PC-9 (cell line): Measurements from ENCODE around the gene UMAD1. TPM values are rescaled to one million over a fixed set of nuclear protein-coding genes. Genes with fewer than 3 reads are reported as not detected.

ENCODE experiments used
- BruUV-seq: library from RNA; stranded (reverse); fragments of 400-500 nt; replicated peaks from 2 replicates; lab custom pipeline; 2021; lab: Mats Ljungman, UMichigan
- CTCF ChIA-PET: fragments of 300-600 bp; sonication (Branson Sonifier 250); formaldehyde crosslinking; loops from one replicate; lab custom pipeline; 2022; ENCODE audit warnings: antibody characterized with exemption; lab: Charles Lee
- POLR2A ChIA-PET: fragments of 300-600 bp; sonication (Branson Sonifier 250); formaldehyde crosslinking; loops from one replicate; lab custom pipeline; 2022; ENCODE audit warnings: antibody characterized with exemption; ENCODE audit not compliant: unreplicated experiment; lab: Charles Lee
- DNase-seq, 2 experiments: peaks; one replicate each; pipeline versions ENCODE4 v3.0.0 to v3.0.0-alpha.2; 2015 to 2022; ENCODE audit warnings: mixed read lengths in 1 of 2
- H2AFZ ChIP-seq: fragments of 200-600 bp; sonication (generic); 2 replicates; pipeline ENCODE4 v1.8.1; 2017; ENCODE audit warnings: antibody characterized with exemption
- H3F3A ChIP-seq: fragments of 200-600 bp; sonication (generic); 2 replicates; pipeline ENCODE4 v1.8.1; 2017; ENCODE audit warnings: antibody characterized with exemption, mild to moderate bottlenecking, low read depth; ENCODE audit not compliant: insufficient read depth
- H3K27ac ChIP-seq: fragments of 200-600 bp; sonication (generic); 2 replicates; pipeline ENCODE4 v1.6.1; 2016; ENCODE audit warnings: mixed run types
- H3K27me3 ChIP-seq: fragments of 200-600 bp; sonication (generic); 2 replicates; pipeline ENCODE4 v1.6.1; 2016; ENCODE audit warnings: low read depth, mixed run types; ENCODE audit not compliant: insufficient read depth
- H3K36me3 ChIP-seq: fragments of 200-600 bp; sonication (generic); 2 replicates; pipeline ENCODE4 v1.6.1; 2016; ENCODE audit warnings: low read depth, mixed run types
- H3K4me1 ChIP-seq: fragments of 200-600 bp; sonication (generic); replicated peaks from 2 replicates; pipeline ENCODE4 v1.6.1; 2016; ENCODE audit warnings: mixed run types; ENCODE audit not compliant: insufficient read depth
- H3K4me2 ChIP-seq: fragments of 200-600 bp; sonication (generic); 2 replicates; pipeline ENCODE4 v1.6.1; 2017; ENCODE audit warnings: mixed run types
- H3K4me3 ChIP-seq: fragments of 200-600 bp; sonication (generic); 2 replicates; pipeline ENCODE4 v1.6.1; 2016; ENCODE audit warnings: mixed run types
- H3K79me2 ChIP-seq: fragments of 200-600 bp; sonication (generic); 2 replicates; pipeline ENCODE4 v1.6.1; 2017; ENCODE audit warnings: low read depth, mixed run types
- H3K9me2 ChIP-seq: fragments of 200-600 bp; sonication (generic); 2 replicates; pipeline ENCODE4 v1.8.1; 2017; ENCODE audit warnings: mild to moderate bottlenecking; ENCODE audit not compliant: insufficient read depth
- H3K9me3 ChIP-seq: fragments of 200-600 bp; sonication (generic); 2 replicates; pipeline ENCODE4 v1.8.1; 2016; ENCODE audit warnings: low read depth; ENCODE audit not compliant: insufficient read depth
- H4K20me1 ChIP-seq: fragments of 200-600 bp; sonication (generic); 2 replicates; pipeline ENCODE4 v1.8.1; 2017; ENCODE audit not compliant: insufficient read depth
- CTCF ChIP-seq: fragments of 200-600 bp; sonication (generic); conservative IDR thresholded peaks from 2 replicates; pipeline ENCODE4 v1.6.1; 2017; ENCODE audit warnings: mixed run types, antibody characterized with exemption, mild to moderate bottlenecking, moderate library complexity
- EZH2 ChIP-seq: fragments of 200-600 bp; sonication (generic); IDR thresholded peaks from 2 replicates; pipeline ENCODE4 v1.8.0; 2017; ENCODE audit warnings: antibody characterized with exemption, low read depth
- intact Hi-C: fragments of 100-400 bp; cut with micrococcal nuclease; formaldehyde crosslinking; loops from one replicate; pipeline ENCODE4 v1.10.0; 2022; ENCODE audit not compliant: unreplicated experiment
- total RNA-seq: library from RNA; stranded (reverse); gene quantifications from 2 replicates; pipeline ENCODE4 v1.2.3, GENCODE V29; 2021

UMAD1 gene
- total RNA-seq, 1 experiment from 2014 or later = 20.5 TPM

- H3K36me3 ChIP-seq = 0 out of 2 replicates have a peak, but pooled peaks cover 10% of the 10 kb centered on the region
Measured at GRCh38 chr7:7613210-7613609, 27.3 kb upstream of the UMAD1 start.

DNA sequence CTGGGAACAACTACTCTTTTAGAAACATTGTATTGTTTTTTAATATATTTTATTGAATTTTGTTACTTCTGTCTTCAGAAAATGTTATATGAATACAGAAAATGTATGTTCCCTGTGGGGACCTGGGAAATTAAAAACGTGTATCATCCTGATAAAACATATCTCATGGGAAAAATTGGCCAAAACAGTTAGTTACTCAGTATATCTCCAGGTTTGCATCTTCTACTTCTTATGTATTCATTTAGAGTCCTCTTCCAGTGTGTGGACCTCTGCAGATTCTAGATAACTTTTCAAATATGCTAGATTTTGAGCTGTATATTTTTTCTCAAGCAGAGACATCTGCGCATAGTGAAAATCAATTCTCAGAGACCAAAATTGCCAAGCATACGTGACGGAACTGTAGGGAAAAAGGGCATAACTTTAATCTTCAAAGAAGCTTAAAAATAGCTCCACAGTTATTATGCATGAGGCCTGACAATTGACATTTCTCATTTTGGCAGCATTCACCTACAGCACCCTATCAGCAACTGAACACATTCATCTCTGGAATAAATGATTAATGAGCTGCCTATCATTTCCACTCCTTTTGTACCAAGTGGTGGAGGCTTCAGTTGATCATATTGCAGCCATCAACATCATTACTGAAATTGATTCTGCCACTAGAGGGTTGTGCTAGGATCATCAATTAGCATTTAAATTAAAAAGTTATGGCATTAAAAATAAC, 26.4 kb upstream of the UMAD1 start:
- Histone ChIP-seq H3K79me2 (no peaks in the 10 kb centered on the region), H2AFZ (no peak overlapping the region), H3K9me3 (no peaks in the 10 kb centered on the region), H4K20me1 (no peaks in the 10 kb centered on the region), H3K27ac (no peak overlapping the region), H3K36me3 (0 out of 2 replicates have a peak, but pooled peaks cover under 1% of the 10 kb centered on the region), H3F3A (0 out of 2 replicates have a peak, but pooled peaks cover 3% of the 10 kb centered on the region), H3K4me2 (no peak overlapping the region), H3K4me3 (no peak overlapping the region), H3K4me1 (no peaks in the 10 kb centered on the region), H3K27me3 (no peaks in the 10 kb centered on the region), H3K9me2 (no peaks in the 10 kb centered on the region)
- no peak for DNase-seq
- BruUV-seq = no TSS peak
- CTCF ChIA-PET = interaction anchor here (1.0 kb wide), 1 partner anchor 190 kb away, joined by 3 read pairs; no protein-coding TSS in a partner anchor
- TF ChIP-seq CTCF = no peak
- TF ChIP-seq EZH2 = no peak
- POLR2A ChIA-PET = no interaction called here
- intact Hi-C loops = no loop called here

More at GRCh38 chr7:7613210-7613609, 27.3 kb upstream of the UMAD1 start:
- no peaks in the 10 kb centered on the region for H3K9me2 ChIP-seq
- H3K27ac ChIP-seq = no peak overlapping the region
- intact Hi-C loops = no loop called here
- no peaks in the 10 kb centered on the region for H3K4me1 ChIP-seq
- BruUV-seq = no TSS peak
- H4K20me1 ChIP-seq = no peaks in the 10 kb centered on the region
- H3K4me2 ChIP-seq = no peak overlapping the region
- no peaks in the 10 kb centered on the region for H3K79me2 ChIP-seq
- H3K27me3 ChIP-seq = no peaks in the 10 kb centered on the region
- CTCF ChIA-PET = no interaction called here
- POLR2A ChIA-PET = no interaction called here
- no peaks in the 10 kb centered on the region for H3K9me3 ChIP-seq
- no peak for DNase-seq
- H3K4me3 ChIP-seq = no peak overlapping the region
- H2AFZ ChIP-seq = no peak overlapping the region
- TF ChIP-seq EZH2 = no peak
- no peak for TF ChIP-seq CTCF
- H3F3A ChIP-seq = 0 out of 2 replicates have a peak, but pooled peaks cover 3% of the 10 kb centered on the region

- Histone ChIP-seq H4K20me1 (no peaks in the 10 kb centered on the region), H3F3A (0 out of 2 replicates have a peak, but pooled peaks cover 3% of the 10 kb centered on the region), H3K27ac (no peak overlapping the region), H3K9me3 (no peaks in the 10 kb centered on the region), H3K4me3 (no peak overlapping the region), H3K9me2 (no peaks in the 10 kb centered on the region), H2AFZ (no peak overlapping the region), H3K4me2 (no peak overlapping the region), H3K4me1 (no peaks in the 10 kb centered on the region), H3K79me2 (no peaks in the 10 kb centered on the region), H3K27me3 (no peaks in the 10 kb centered on the region), H3K36me3 (no peaks in the 10 kb centered on the region)
- no peak for DNase-seq
- no peak for TF ChIP-seq CTCF
- POLR2A ChIA-PET = no interaction called here
- CTCF ChIA-PET = no interaction called here
- intact Hi-C loops = no loop called here
- BruUV-seq = no TSS peak
Measured at GRCh38 chr7:7617550-7617949, 23.0 kb upstream of the UMAD1 start.
